Mammary epithelial cell (primary cell): ENCODE results near the gene SSR4.

Source experiments
- EZH2 ChIP-seq: IDR thresholded peaks from 2 replicates; pipeline ENCODE4 v1.6.1; 2012; ENCODE audit warnings: low read length, inconsistent platforms, borderline replicate concordance
- TF ChIP-seq, protein P1 (sequence below), 2 donors: IDR thresholded peaks in 1 of 2; conservative IDR thresholded peaks in 1 of 2; 2 replicates each; pipeline ENCODE4 v1.5.1; 2011 to 2012; ENCODE audit warnings: inconsistent platforms in 2 of 2, low read length in 2 of 2, mild to moderate bottlenecking in 2 of 2, control low read depth in 1 of 2, low read depth in 1 of 2; ENCODE audit not compliant: insufficient read depth in 1 of 2; ENCODE audit errors: extremely low read depth in 1 of 2

GRCh38 chrX:153767674-153768055 is 26.8 kb upstream of the SSR4 start:
- TF ChIP-seq, protein P1, sequence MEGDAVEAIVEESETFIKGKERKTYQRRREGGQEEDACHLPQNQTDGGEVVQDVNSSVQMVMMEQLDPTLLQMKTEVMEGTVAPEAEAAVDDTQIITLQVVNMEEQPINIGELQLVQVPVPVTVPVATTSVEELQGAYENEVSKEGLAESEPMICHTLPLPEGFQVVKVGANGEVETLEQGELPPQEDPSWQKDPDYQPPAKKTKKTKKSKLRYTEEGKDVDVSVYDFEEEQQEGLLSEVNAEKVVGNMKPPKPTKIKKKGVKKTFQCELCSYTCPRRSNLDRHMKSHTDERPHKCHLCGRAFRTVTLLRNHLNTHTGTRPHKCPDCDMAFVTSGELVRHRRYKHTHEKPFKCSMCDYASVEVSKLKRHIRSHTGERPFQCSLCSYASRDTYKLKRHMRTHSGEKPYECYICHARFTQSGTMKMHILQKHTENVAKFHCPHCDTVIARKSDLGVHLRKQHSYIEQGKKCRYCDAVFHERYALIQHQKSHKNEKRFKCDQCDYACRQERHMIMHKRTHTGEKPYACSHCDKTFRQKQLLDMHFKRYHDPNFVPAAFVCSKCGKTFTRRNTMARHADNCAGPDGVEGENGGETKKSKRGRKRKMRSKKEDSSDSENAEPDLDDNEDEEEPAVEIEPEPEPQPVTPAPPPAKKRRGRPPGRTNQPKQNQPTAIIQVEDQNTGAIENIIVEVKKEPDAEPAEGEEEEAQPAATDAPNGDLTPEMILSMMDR (conservative IDR thresholded peaks at IDR 0.05 in 1 of 2, IDR thresholded peaks at IDR 0.05 in 1 of 2; ENCODE audit: extremely low read depth in 1 of 2, insufficient read depth in 1 of 2, low read depth in 1 of 2, low read length in 2 of 2): no peak
- no peak for TF ChIP-seq EZH2
